ENCODE measurements around the gene NFIB.

GRCh38 chr9:14311956-14312685, 1.8 kb downstream of the NFIB start:
- TF ChIP-seq POLR2AphosphoS5 (IDR thresholded peaks at IDR 0.05) = no peak
- no peak for TF ChIP-seq CTCF (IDR thresholded peaks at IDR 0.05)
- TF ChIP-seq POLR2A (IDR thresholded peaks at IDR 0.05) = no peak
